Activated B cell treated with CpG ODN at 0.5 μM for 24 hours (primary cell): Measurements from ENCODE around the gene KMT5B. TPM values are rescaled to one million over a fixed set of nuclear protein-coding genes. Genes with fewer than 3 reads are reported as not detected.

Experiments used
- ATAC-seq: fragments of 200-7000 bp; cut with Tn5 transposase; one replicate; pipeline ENCODE4 v1.10.0; 2021; ENCODE audit warnings: low read depth, mild to moderate bottlenecking, moderate library complexity
- CTCF ChIA-PET: fragments of 350-600 bp; sonication (Branson Sonifier 250); formaldehyde crosslinking; loops from one replicate; lab custom pipeline; 2021; ENCODE audit warnings: antibody characterized with exemption; lab: Charles Lee
- POLR2A ChIA-PET: fragments of 350-600 bp; sonication (Branson Sonifier 250); formaldehyde crosslinking; loops from one replicate; lab custom pipeline; 2021; ENCODE audit warnings: antibody characterized with exemption; lab: Charles Lee
- DNase-seq: peaks from one replicate; pipeline ENCODE4 v3.0.0; 2022
- H3K27ac Mint-ChIP-seq: one replicate; pipeline ENCODE4 v1.8.0; 2020; ENCODE audit warnings: mixed read lengths
- H3K27me3 Mint-ChIP-seq: one replicate; pipeline ENCODE4 v1.8.0; 2021; ENCODE audit warnings: mixed read lengths
- H3K36me3 Mint-ChIP-seq: one replicate; pipeline ENCODE4 v1.8.0; 2021; ENCODE audit warnings: low read depth, mixed read lengths
- H3K4me1 Mint-ChIP-seq: one replicate; pipeline ENCODE4 v1.8.0; 2021; ENCODE audit warnings: mixed read lengths
- H3K4me3 Mint-ChIP-seq: one replicate; pipeline ENCODE4 v1.8.0; 2020; ENCODE audit warnings: mild to moderate bottlenecking, mixed read lengths
- H3K9me3 Mint-ChIP-seq: one replicate; pipeline ENCODE4 v1.8.0; 2020; ENCODE audit warnings: mixed read lengths
- CTCF ChIP-seq: fragments of 200-600 bp; IDR thresholded peaks from one replicate; pipeline ENCODE4 v1.8.0; 2022; ENCODE audit warnings: antibody characterized with exemption, mild to moderate bottlenecking
- intact Hi-C: fragments of 100-400 bp; cut with micrococcal nuclease; formaldehyde crosslinking; loops from one replicate; pipeline ENCODE4 v1.15.1; 2024
- total RNA-seq: library from RNA; stranded (reverse); gene quantifications from 2 replicates; pipeline ENCODE4 v1.2.3, GENCODE V29; 2022

Gene KMT5B
- total RNA-seq, 1 donor from 2014 or later, result 68.3 TPM

DNA sequence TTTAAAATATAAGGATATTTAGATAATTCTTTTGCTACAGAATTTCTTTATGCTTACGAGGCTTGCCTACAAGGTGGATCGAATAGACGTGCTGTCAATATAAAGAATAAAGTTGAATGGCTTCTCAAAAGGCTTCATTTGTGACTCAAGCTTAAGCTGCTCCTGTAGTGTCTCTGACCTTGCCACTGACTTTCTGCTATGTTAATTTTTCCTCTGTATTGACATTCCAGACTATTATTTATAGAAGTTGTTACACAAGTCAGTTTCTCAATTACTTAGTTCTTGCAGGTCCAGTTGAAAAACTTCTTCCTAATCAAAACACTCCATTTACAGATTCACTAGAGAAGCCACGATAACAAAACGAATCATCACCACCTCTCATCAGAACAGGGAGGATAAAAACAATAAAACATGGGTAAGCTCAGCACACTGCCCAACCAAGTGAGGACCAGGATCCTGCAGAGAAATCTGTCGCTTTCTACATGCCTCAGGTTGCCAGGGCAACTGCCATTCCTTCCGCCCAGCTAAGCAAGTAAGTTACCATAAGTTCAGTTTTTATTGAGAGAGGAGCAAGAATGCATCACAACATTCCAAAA is 52.9 kb downstream of the KMT5B start:
- Mint-ChIP-seq H3K36me3 (peaks cover 59% of the 10 kb centered on the region), H3K4me1 (no peaks in the 10 kb centered on the region), H3K27ac (no peak overlapping the region), H3K4me3 (no peak overlapping the region), H3K27me3 (no peaks in the 10 kb centered on the region), H3K9me3 (no peaks in the 10 kb centered on the region)
- DNase-seq (no peak), ATAC-seq (no peak)
- POLR2A ChIA-PET, result no interaction called here
- intact Hi-C loops, result no loop called here
- CTCF ChIA-PET, result no interaction called here
- no peak for TF ChIP-seq CTCF

DNA sequence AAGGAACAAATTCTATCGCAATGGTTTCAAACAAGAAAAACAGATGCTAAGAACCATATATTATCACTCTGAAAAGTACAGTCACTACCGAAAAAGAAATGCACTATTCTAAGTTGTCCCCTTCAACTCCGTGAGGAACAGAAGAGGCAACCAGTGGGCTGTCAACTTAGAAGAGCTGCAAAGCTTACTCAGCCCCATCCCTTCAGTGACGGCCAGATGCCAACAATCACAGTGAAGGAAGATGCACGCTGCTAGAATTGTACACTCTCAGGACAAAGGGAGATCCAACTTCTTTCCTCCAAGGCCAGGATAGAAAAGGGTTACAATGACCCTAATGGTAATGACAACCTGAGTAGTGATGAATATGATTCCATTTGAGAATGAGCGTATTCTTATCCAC is 53.4 kb downstream of the KMT5B start:
- ChIA-PET POLR2A (no interaction called here), CTCF (no interaction called here)
- H3K9me3 Mint-ChIP-seq, result no peaks in the 10 kb centered on the region
- H3K36me3 Mint-ChIP-seq, result peaks cover 62% of the 10 kb centered on the region
- ATAC-seq, result no peak
- no peak overlapping the region for H3K27ac Mint-ChIP-seq
- intact Hi-C loops, result no loop called here
- no peaks in the 10 kb centered on the region for H3K27me3 Mint-ChIP-seq
- no peaks in the 10 kb centered on the region for H3K4me1 Mint-ChIP-seq
- no peak for DNase-seq
- no peak for TF ChIP-seq CTCF
- H3K4me3 Mint-ChIP-seq, result no peak overlapping the region

DNA sequence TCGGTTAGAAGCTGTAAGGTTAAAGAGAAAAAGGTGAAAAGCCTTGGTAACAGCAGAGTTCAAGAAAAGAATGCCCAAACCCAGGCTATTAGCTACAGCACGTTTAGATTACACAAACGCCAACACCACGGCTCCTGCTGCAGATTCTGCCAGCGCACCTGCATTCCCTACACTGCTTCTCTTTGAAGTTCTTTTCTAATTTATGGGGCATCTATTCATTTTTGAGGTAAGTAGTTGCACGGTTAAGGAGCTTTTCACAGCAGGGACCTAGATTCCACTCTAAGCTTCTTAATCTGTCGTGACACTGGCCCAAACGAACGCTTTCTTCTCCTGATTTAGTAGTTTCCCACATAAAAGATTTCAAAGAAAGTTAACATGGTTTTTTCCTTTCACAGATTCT is 53.9 kb downstream of the KMT5B start:
- no peaks in the 10 kb centered on the region for H3K27me3 Mint-ChIP-seq
- H3K4me1 Mint-ChIP-seq, result no peaks in the 10 kb centered on the region
- POLR2A ChIA-PET, result no interaction called here
- no peak for TF ChIP-seq CTCF
- H3K4me3 Mint-ChIP-seq, result no peak overlapping the region
- no peak for DNase-seq
- CTCF ChIA-PET, result no interaction called here
- intact Hi-C loops, result no loop called here
- H3K27ac Mint-ChIP-seq, result no peak overlapping the region
- ATAC-seq, result no peak
- H3K36me3 Mint-ChIP-seq, result peaks cover 56% of the 10 kb centered on the region
- no peaks in the 10 kb centered on the region for H3K9me3 Mint-ChIP-seq

GRCh38 chr11:68158580-68158979 is 54.5 kb downstream of the KMT5B start:
- TF ChIP-seq CTCF, result no peak
- H3K9me3 Mint-ChIP-seq, result no peaks in the 10 kb centered on the region
- ChIA-PET CTCF (no interaction called here), POLR2A (no interaction called here)
- no peak for DNase-seq
- H3K4me1 Mint-ChIP-seq, result no peaks in the 10 kb centered on the region
- no peaks in the 10 kb centered on the region for H3K27me3 Mint-ChIP-seq
- no peak overlapping the region for H3K4me3 Mint-ChIP-seq
- intact Hi-C loops, result no loop called here
- H3K27ac Mint-ChIP-seq, result no peak overlapping the region
- peaks cover 51% of the 10 kb centered on the region for H3K36me3 Mint-ChIP-seq
- ATAC-seq, result no peak

DNA sequence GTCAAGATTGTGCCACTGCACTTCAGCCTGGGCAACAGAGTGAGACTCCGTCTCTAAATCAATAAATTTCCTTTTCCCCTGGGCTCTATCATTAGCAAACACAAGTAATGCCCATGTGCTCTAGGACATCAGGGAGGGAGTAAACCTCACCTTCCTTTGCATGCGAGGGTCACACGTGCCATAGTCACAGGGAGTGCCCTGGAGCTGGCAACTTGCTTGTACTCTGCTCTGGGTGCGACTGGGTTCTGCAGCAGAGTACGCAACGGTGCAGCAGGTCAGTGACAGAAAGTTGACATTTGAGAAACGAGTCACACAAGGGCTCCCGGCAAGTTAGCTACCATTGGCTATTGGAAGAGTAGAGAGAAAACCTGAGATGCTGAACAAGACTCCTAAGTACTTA is 59.4 kb downstream of the KMT5B start:
- DNase-seq (no peak), ATAC-seq (no peak)
- H3K9me3 Mint-ChIP-seq, result no peaks in the 10 kb centered on the region
- no peaks in the 10 kb centered on the region for H3K27me3 Mint-ChIP-seq
- H3K4me1 Mint-ChIP-seq, result no peaks in the 10 kb centered on the region
- H3K27ac Mint-ChIP-seq, result no peak overlapping the region
- no peak for TF ChIP-seq CTCF
- ChIA-PET CTCF (no interaction called here), POLR2A (no interaction called here)
- H3K4me3 Mint-ChIP-seq, result no peak overlapping the region
- peaks cover 25% of the 10 kb centered on the region for H3K36me3 Mint-ChIP-seq
- intact Hi-C loops, result no loop called here
